ENCODE measurements around the gene JMJD8. TPM values are rescaled to one million over a fixed set of nuclear protein-coding genes. Genes with fewer than 3 reads are reported as not detected.

The JMJD8 gene
- total RNA-seq, 1 donor from 2014 or later, result 52.3 TPM

GRCh38 chr16:660132-660458 is 24.0 kb downstream of the JMJD8 start:
- DNase-seq (ENCODE audit: low read depth), result no peak

- DNase-seq (ENCODE audit: low read depth), result no peak
These were observed 24.5 kb downstream of the JMJD8 start for GRCh38 chr16:659618-660017.

- no peak for DNase-seq (ENCODE audit: low read depth)
These were observed 25.2 kb downstream of the JMJD8 start for GRCh38 chr16:658679-659571.

- DNase-seq (ENCODE audit: low read depth), result no peak
These were observed 26.6 kb downstream of the JMJD8 start for GRCh38 chr16:657487-657886.

- DNase-seq (ENCODE audit: low read depth), result no peak
These were observed 30.1 kb downstream of the JMJD8 start for GRCh38 chr16:654034-654433.

GRCh38 chr16:652454-653305 is 31.5 kb downstream of the JMJD8 start:
- DNase-seq (ENCODE audit: low read depth), result no peak

GRCh38 chr16:651844-652243 is 32.3 kb downstream of the JMJD8 start:
- no peak for DNase-seq (ENCODE audit: low read depth)

- no peak for DNase-seq (ENCODE audit: low read depth)
These were observed 34.5 kb downstream of the JMJD8 start for GRCh38 chr16:649631-650030.

- peak; percentile 73 for DNase-seq (ENCODE audit: low read depth)
These were observed 35.1 kb downstream of the JMJD8 start, which contains the start of gene WDR90 for GRCh38 chr16:648781-649589. Gene WDR90, plus strand, starts transcription at chr16:649365. Its CDS starts 52 bp downstream, at chr16:649417.

GRCh38 chr16:648071-648780 is 35.9 kb downstream of the JMJD8 start:
- peak; percentile 47 for DNase-seq (ENCODE audit: low read depth)

GRCh38 chr16:647173-647902 is 36.8 kb downstream of the JMJD8 start:
- DNase-seq (ENCODE audit: low read depth), result no peak

- no peak for DNase-seq (ENCODE audit: low read depth)
These were observed 37.4 kb downstream of the JMJD8 start for GRCh38 chr16:646679-647172.

GRCh38 chr16:645852-646678 is 38.1 kb downstream of the JMJD8 start:
- DNase-seq (ENCODE audit: low read depth), result no peak

GRCh38 chr16:644556-644955 is 39.6 kb downstream of the JMJD8 start:
- DNase-seq (ENCODE audit: low read depth), result no peak

GRCh38 chr16:643050-643368 is 41.1 kb downstream of the JMJD8 start:
- no peak for DNase-seq (ENCODE audit: low read depth)

GRCh38 chr16:642189-643049 is 41.7 kb downstream of the JMJD8 start:
- DNase-seq (ENCODE audit: low read depth), result no peak

- peak; percentile 28 for DNase-seq (ENCODE audit: low read depth)
These were observed 42.6 kb downstream of the JMJD8 start, which contains the start of gene MCRIP2 for GRCh38 chr16:641326-642188. Gene MCRIP2, plus strand, starts transcription at chr16:641828. Its CDS starts 164 bp downstream, at chr16:641992.

GRCh38 chr16:640614-641013 is 43.5 kb downstream of the JMJD8 start:
- DNase-seq (ENCODE audit: low read depth), result no peak
